Choroid plexus epithelial cell (primary cell): ENCODE results near the gene ASTN2.
A peak's percentile ranks its signal among the peaks of the same experiment; 100 is the strongest.

Source experiments
- DNase-seq: peaks from one replicate; pipeline ENCODE4 v3.0.0-alpha.2; 2010; ENCODE audit warnings: low read depth
- H3K4me3 ChIP-seq: 2 replicates; pipeline ENCODE4 v1.5.1; 2011; ENCODE audit warnings: low read depth, mild to moderate bottlenecking, control low read depth, low read length, moderate library complexity
- TF ChIP-seq, protein P1 (sequence below): conservative IDR thresholded peaks from 2 replicates; pipeline ENCODE4 v1.5.1; 2011; ENCODE audit warnings: low read depth, mild to moderate bottlenecking, control low read depth, inconsistent platforms, low read length, moderate library complexity

ASTN2 gene

DNA sequence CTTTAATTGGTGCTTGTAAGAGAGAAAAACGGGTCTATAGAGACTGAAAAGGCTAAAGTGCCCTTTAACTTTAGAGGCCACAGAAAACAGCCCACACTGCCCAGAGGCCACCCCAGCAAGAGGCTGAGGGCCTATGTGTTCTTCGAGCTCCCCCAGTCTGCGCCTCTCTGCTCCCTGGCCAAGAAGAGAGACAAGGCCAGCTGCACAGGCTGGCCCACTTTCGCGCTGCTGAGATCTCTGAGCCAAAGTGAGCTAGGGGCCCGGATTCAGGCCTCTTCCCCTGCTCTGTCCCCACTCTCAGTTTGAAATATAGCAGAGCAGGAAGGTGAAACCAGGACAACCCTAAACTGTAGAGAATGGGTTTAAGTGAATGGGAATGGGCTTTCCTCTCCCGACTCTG is 859.7 kb downstream of the ASTN2 start:
- DNase-seq: no peak
- no peak overlapping the region for H3K4me3 ChIP-seq
- TF ChIP-seq, protein P1, sequence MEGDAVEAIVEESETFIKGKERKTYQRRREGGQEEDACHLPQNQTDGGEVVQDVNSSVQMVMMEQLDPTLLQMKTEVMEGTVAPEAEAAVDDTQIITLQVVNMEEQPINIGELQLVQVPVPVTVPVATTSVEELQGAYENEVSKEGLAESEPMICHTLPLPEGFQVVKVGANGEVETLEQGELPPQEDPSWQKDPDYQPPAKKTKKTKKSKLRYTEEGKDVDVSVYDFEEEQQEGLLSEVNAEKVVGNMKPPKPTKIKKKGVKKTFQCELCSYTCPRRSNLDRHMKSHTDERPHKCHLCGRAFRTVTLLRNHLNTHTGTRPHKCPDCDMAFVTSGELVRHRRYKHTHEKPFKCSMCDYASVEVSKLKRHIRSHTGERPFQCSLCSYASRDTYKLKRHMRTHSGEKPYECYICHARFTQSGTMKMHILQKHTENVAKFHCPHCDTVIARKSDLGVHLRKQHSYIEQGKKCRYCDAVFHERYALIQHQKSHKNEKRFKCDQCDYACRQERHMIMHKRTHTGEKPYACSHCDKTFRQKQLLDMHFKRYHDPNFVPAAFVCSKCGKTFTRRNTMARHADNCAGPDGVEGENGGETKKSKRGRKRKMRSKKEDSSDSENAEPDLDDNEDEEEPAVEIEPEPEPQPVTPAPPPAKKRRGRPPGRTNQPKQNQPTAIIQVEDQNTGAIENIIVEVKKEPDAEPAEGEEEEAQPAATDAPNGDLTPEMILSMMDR: no peak

DNA sequence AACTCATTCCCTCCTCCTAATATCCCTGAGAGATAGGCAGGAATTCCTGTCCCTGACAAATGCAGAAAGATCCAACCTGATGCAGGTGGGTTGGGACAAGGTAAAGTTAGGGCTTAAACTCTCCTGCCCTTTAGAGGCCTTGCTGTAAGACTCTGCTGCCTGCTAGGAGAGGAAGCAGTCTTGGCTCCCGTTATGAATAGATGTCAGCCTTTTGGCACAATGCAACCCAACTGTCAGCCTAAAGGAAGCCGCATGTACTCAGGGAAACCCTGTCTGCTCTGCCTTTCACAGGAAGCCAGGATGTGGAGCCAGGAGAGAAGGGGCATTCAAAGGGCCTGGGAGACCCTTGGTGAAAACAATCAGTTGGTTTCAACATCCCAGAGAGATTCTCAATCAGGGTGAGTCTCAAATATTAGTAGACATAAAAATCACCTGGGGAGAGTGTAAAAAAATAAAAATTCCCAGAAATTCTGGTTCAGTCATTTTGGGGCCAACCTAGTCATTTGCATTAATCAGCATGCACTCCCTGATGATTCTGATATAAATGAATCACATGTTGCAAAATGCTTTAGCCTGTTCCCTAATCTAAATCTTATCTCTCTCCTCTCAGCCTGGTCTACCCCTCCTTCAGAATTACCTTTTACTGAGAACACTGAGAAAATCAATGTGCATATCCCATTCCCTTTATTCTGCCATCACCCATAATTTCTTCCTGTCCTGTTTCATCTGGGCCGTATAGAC is 864.0 kb downstream of the ASTN2 start:
- TF ChIP-seq, protein P1: no peak
- no peak overlapping the region for H3K4me3 ChIP-seq
- peak; percentile 70 for DNase-seq

DNA sequence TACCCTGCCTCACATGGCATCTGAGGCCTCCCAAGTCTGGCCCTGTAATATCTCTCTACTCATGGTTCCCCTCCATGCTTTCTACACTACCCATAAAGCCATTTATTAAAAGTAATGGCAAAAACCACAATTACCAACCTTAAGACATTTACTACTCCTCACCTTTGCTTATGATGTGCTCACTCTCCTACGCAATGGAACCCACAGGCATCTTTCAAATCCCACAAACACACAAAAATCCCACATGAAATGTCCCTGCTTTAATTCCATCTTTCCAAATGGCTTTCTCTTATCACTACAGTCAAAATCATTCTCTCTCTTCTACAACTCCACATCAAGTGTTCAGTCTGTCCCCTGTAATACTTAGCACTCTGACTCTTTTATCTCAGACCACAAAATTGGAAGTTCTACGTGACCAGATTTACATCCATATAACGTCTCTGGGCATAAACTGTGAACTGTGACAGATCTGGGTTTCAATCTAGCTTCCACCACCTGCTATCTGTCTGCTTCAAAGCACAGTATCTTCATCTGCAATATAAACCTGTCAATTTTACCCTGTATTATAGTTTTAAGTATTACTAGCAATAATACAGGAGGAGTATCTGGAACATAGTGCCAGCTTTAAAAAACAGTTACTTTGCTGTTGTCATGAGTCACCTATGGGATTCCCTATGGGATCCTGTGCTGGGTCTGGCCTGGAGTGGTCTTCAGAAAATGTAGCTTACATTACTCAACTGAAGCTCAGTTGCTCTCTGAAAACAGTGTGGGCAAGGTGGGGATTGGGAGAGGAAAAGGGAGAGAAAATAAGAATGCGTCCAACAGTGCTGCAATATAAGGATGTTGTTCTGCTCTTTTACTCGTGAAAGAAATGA is 864.8 kb downstream of the ASTN2 start:
- TF ChIP-seq, protein P1: no peak
- peak; percentile 50 for DNase-seq
- no peak overlapping the region for H3K4me3 ChIP-seq

DNA sequence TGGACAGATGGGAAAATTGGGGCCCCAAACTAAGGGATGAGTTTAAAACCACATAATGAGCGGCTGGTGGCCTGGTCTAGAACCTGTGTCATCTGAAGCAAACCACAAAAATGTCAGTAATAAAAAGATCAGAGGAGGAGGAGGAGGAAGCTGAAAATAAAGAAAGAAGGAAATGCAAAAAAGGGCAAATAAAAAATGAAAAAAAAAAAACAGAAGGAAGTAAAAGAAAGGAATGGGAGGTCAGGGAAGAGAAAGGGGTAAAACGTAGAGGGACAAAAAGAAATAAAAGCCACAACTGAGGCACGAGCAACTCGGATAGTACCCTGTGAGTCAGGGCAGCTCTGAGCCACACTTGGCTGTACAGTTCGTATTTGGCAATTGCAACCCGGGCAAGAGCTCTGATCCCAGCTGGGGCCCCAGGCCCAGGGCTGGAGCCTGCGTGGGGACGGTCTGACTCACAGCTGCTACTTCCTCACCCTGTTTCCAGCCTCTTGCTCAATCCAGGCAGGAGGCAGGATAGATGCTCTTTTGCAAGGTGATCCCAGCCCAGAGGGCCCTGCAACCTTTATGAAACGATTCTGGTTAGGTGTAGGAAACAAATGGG is 865.7 kb downstream of the ASTN2 start:
- TF ChIP-seq, protein P1: no peak
- no peak overlapping the region for H3K4me3 ChIP-seq
- peak; percentile 96 for DNase-seq

DNA sequence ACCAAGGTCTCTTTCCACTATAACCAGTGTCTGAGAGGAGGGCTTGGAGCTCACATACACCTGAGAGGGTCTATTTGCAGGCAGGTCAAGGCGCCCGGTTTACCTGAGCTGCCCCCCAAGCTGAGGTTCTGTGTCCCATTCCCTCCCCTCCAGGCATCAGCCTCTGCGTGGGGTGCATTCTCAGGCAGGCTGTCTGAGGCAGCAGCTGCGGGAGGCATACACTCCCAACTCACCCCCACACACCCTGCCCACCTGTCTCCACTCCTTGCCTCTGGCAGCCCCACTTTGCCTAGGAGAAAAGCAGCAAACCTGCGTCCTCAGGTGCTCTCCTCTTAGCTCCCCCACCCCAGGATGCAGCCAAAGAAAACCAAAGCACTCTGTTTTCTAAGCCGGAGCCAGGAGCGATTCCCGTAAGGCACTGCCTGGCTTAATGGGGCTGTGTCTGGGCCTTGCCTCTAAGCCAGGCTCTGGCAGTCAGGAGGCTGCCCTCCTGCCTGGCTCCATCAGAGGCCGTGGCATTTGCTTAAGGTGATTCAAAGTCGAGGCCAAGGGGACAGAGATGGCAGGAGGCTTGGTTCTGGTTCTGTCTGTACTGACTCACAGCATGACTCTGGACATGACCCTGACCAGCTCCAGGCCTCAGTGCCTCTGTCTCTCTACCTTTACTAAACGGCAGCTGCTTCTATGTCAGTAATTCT is 867.0 kb downstream of the ASTN2 start:
- no peak overlapping the region for H3K4me3 ChIP-seq
- no peak for DNase-seq
- TF ChIP-seq, protein P1: no peak

DNA sequence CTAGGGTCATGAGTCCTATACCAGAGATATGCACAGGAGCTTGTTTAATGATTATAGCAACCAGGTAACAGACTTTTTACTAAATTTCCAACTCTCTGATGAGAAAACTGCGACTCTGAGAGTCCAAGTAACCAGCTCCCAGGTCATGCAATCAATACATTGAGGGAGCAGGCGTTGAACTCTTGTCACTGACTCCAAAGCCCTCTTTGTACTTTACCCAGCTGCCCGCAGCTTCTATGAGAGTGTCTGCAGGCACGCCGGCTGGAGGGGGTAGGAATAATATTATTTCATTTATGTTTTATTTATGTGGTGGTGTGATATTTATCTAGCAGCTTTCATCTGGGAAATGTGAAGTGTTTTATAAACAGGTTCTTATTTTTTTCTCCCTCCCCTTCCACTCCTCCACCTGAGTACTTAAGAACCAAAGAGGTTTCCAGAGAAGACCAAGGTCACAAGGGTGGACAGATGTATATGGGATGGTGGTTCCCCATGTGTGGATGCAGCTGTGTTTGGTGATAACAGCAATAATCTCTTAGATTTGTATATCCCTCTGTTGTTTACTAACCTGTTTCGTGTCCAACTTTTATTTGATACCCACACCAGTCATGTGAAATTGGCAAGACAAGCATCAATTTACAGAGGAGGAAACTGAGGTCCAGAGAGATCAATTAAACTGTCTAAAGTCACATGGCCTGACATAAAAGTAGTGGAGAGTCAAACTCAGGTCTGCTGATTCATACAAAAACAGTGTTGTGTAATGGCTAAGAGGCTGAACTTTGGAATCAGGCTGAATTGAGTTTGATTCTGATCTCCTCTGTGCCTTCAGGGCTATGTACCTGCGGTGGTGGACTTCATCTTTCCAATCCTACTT is 867.9 kb downstream of the ASTN2 start:
- TF ChIP-seq, protein P1: no peak
- peak; percentile 65 for DNase-seq
- no peak overlapping the region for H3K4me3 ChIP-seq
